ENCODE data around the gene ENTPD2. TPM values are rescaled to one million over a fixed set of nuclear protein-coding genes. Genes with fewer than 3 reads are reported as not detected.

The ENTPD2 gene
- total and polyA plus RNA-seq, 2 donors (not counting 3 experiments of a cell fraction or from before 2014, with no cell fraction given) = not detected

GRCh38 chr9:137065336-137065967, 11.6 kb upstream of the ENTPD2 start:
- TF ChIP-seq EZH2 (IDR thresholded peaks at IDR 0.05; ENCODE audit: borderline replicate concordance, low read depth, low read length, severe bottlenecking) = no peak
- no peak for TF ChIP-seq GATA2 (IDR thresholded peaks at IDR 0.05; ENCODE audit: insufficient read depth, insufficient read length, low read depth, low read length)
- no peak for TF ChIP-seq POLR2AphosphoS5 (IDR thresholded peaks at IDR 0.05; ENCODE audit: insufficient read depth, low read depth, low read length)
- no peak for TF ChIP-seq FOS (IDR thresholded peaks at IDR 0.05; ENCODE audit: borderline replicate concordance, insufficient read depth, low read length)
- no peak for TF ChIP-seq JUN (IDR thresholded peaks at IDR 0.05; ENCODE audit: borderline replicate concordance, insufficient read depth, insufficient read length, low read depth)
- no peak for TF ChIP-seq POLR2A (IDR thresholded peaks at IDR 0.05; ENCODE audit: low read depth, low read length)
- no peaks in the 10 kb centered on the region for H3K9me3 ChIP-seq (replicated peaks; ENCODE audit: control insufficient read depth, insufficient read depth, low read length)
- no peak overlapping the region for H3K4me3 ChIP-seq (replicated peaks in 1 of 3; ENCODE audit: insufficient read depth in 1 of 3, low read depth in 1 of 3, low read length in 3 of 3)
- ChIA-PET CTCF (interaction anchor here (0.8 to 8.0 kb wide), 4 partner anchors 17 to 171 kb away, joined by 3 to 152 read pairs (median 22); partner anchors contain the start of gene NPDC1), POLR2A (no interaction called here)
- intact Hi-C loops (cut with micrococcal nuclease) = no loop called here
- H4K20me1 ChIP-seq (replicated peaks; ENCODE audit: control insufficient read depth, extremely low read depth, insufficient read depth, low read length) = no peaks in the 10 kb centered on the region
- H2AFZ ChIP-seq (ENCODE audit: low read depth, low read length) = no peak overlapping the region
- peaks cover 9% of the 10 kb centered on the region for H3K79me2 ChIP-seq (ENCODE audit: control insufficient read depth, insufficient read depth, low read length)
- BruUV-seq (replicated peaks) = no TSS peak
- no peaks in the 10 kb centered on the region for H3K36me3 ChIP-seq (ENCODE audit: control insufficient read depth in 2 of 2, extremely low read depth in 1 of 2, insufficient read depth in 2 of 2, low read length in 2 of 2)
- DNase-seq (ENCODE audit: low read depth, low spot score) = no peak
- H3K27ac ChIP-seq (ENCODE audit: insufficient read depth, low read depth, low read length) = no peak overlapping the region
- peaks cover 5% of the 10 kb centered on the region for H3K4me1 ChIP-seq (ENCODE audit: control insufficient read depth, extremely low read depth, insufficient read depth, low read length)
- no peak for FAIRE-seq
- no peak overlapping the region for H3K4me2 ChIP-seq (ENCODE audit: insufficient read depth, low read length)
- H3K9ac ChIP-seq (replicated peaks; ENCODE audit: extremely low read depth, insufficient read depth, low read length) = no peak overlapping the region
- no peaks in the 10 kb centered on the region for H3K27me3 ChIP-seq (ENCODE audit: control insufficient read depth in 2 of 2, insufficient read depth in 2 of 2, low read length in 2 of 2)
- dilution Hi-C loops (cut with MboI; ENCODE audit: extremely low pct_ligation_motif_present, low sequenced_read_pairs) = no loop called here
- H3K9me1 ChIP-seq (replicated peaks; ENCODE audit: control insufficient read depth, extremely low read depth, insufficient read depth, low read length) = no peaks in the 10 kb centered on the region

GRCh38 chr9:137064880-137065164, 11.0 kb upstream of the ENTPD2 start:
- H4K20me1 ChIP-seq (replicated peaks; ENCODE audit: control insufficient read depth, extremely low read depth, insufficient read depth, low read length) = no peaks in the 10 kb centered on the region
- CTCF ChIA-PET = interaction anchor here (1.5 to 8.0 kb wide), 3 partner anchors 17 to 37 kb away, joined by 4 to 152 read pairs (median 34); partner anchors contain the start of gene NPDC1
- dilution Hi-C loops (cut with MboI; ENCODE audit: extremely low pct_ligation_motif_present, low sequenced_read_pairs) (no loop called here), intact Hi-C loops (cut with micrococcal nuclease) (loop anchor here (1.0 kb wide), 2 partner anchors 36 to 278 kb away; no protein-coding TSS in a partner anchor)
- no peaks in the 10 kb centered on the region for H3K27me3 ChIP-seq (ENCODE audit: control insufficient read depth in 2 of 2, insufficient read depth in 2 of 2, low read length in 2 of 2)
- peaks cover 9% of the 10 kb centered on the region for H3K79me2 ChIP-seq (ENCODE audit: control insufficient read depth, insufficient read depth, low read length)
- H3K9ac ChIP-seq (replicated peaks; ENCODE audit: extremely low read depth, insufficient read depth, low read length) = no peak overlapping the region
- H3K4me1 ChIP-seq (ENCODE audit: control insufficient read depth, extremely low read depth, insufficient read depth, low read length) = peaks cover 5% of the 10 kb centered on the region
- TF ChIP-seq EZH2 (IDR thresholded peaks at IDR 0.05; ENCODE audit: borderline replicate concordance, low read depth, low read length, severe bottlenecking) = no peak
- TF ChIP-seq CTCF (IDR thresholded peaks at IDR 0.05; ENCODE audit: extremely low read depth in 1 of 2, insufficient read depth in 1 of 2, low read depth in 1 of 2, low read length in 2 of 2) = no peak
- TF ChIP-seq MYC (IDR thresholded peaks at IDR 0.05; ENCODE audit: low read depth, low read length) = no peak
- TF ChIP-seq FOS (IDR thresholded peaks at IDR 0.05; ENCODE audit: borderline replicate concordance, insufficient read depth, low read length) = no peak
- no peak for TF ChIP-seq GATA2 (IDR thresholded peaks at IDR 0.05; ENCODE audit: insufficient read depth, insufficient read length, low read depth, low read length)
- no peak for TF ChIP-seq POLR2A (IDR thresholded peaks at IDR 0.05; ENCODE audit: low read depth, low read length)
- no peak for TF ChIP-seq JUN (IDR thresholded peaks at IDR 0.05; ENCODE audit: borderline replicate concordance, insufficient read depth, insufficient read length, low read depth)
- no peak for TF ChIP-seq POLR2AphosphoS5 (IDR thresholded peaks at IDR 0.05; ENCODE audit: insufficient read depth, low read depth, low read length)
- no peak for TF ChIP-seq MAX (IDR thresholded peaks at IDR 0.05; ENCODE audit: insufficient read depth, insufficient read length)
- H3K36me3 ChIP-seq (ENCODE audit: control insufficient read depth in 2 of 2, extremely low read depth in 1 of 2, insufficient read depth in 2 of 2, low read length in 2 of 2) = no peaks in the 10 kb centered on the region
- H3K9me3 ChIP-seq (replicated peaks; ENCODE audit: control insufficient read depth, insufficient read depth, low read length) = no peaks in the 10 kb centered on the region
- POLR2A ChIA-PET = no interaction called here
- FAIRE-seq (no peak), DNase-seq (ENCODE audit: low read depth, low spot score) (no peak)
- H3K4me2 ChIP-seq (ENCODE audit: insufficient read depth, low read length) = no peak overlapping the region
- no TSS peak for BruUV-seq (replicated peaks)
- H2AFZ ChIP-seq (ENCODE audit: low read depth, low read length) = no peak overlapping the region
- no peaks in the 10 kb centered on the region for H3K9me1 ChIP-seq (replicated peaks; ENCODE audit: control insufficient read depth, extremely low read depth, insufficient read depth, low read length)
- no peak overlapping the region for H3K4me3 ChIP-seq (replicated peaks in 1 of 3; ENCODE audit: insufficient read depth in 1 of 3, low read depth in 1 of 3, low read length in 3 of 3)
- no peak overlapping the region for H3K27ac ChIP-seq (ENCODE audit: insufficient read depth, low read depth, low read length)
